Glutamatergic neuron (in vitro differentiated cells): Measurements from ENCODE around the gene STK39. TPM values are rescaled to one million over a fixed set of nuclear protein-coding genes. Genes with fewer than 3 reads are reported as not detected.
"Not testable (repeated sequence)": the region's sequence is repeated elsewhere in the genome, so short reads cannot be mapped to it uniquely, and the experiment has no call there.

ENCODE experiments used
- DNase-seq: peaks from one replicate; pipeline ENCODE4 v3.0.0; 2022
- H3K27ac Mint-ChIP-seq: one replicate; pipeline ENCODE4 v1.8.0; 2020; ENCODE audit warnings: mild to moderate bottlenecking, mixed read lengths, inconsistent platforms; ENCODE audit not compliant: unreplicated experiment
- H3K27me3 Mint-ChIP-seq: one replicate; pipeline ENCODE4 v1.8.0; 2020; ENCODE audit warnings: mild to moderate bottlenecking, moderate library complexity, mixed read lengths, inconsistent platforms; ENCODE audit not compliant: unreplicated experiment
- H3K36me3 Mint-ChIP-seq: one replicate; pipeline ENCODE4 v1.8.0; 2020; ENCODE audit warnings: mild to moderate bottlenecking, mixed read lengths, inconsistent platforms; ENCODE audit not compliant: unreplicated experiment
- H3K4me1 Mint-ChIP-seq: one replicate; pipeline ENCODE4 v1.8.0; 2020; ENCODE audit warnings: mild to moderate bottlenecking, low read depth, mixed read lengths, inconsistent platforms; ENCODE audit not compliant: unreplicated experiment
- H3K4me3 Mint-ChIP-seq: one replicate; pipeline ENCODE4 v1.8.0; 2020; ENCODE audit warnings: mild to moderate bottlenecking, mixed read lengths, inconsistent platforms; ENCODE audit not compliant: unreplicated experiment
- H3K9me3 Mint-ChIP-seq: one replicate; pipeline ENCODE4 v1.8.0; 2020; ENCODE audit warnings: mild to moderate bottlenecking, moderate library complexity, mixed read lengths, inconsistent platforms; ENCODE audit not compliant: unreplicated experiment
- total RNA-seq: library from RNA; stranded (reverse); fragmentation: NEBNext Ultra II Directional; extraction: Animal tissue kit (Norgen Biotek cat#: 25700); gene quantifications from one replicate; pipeline ENCODE4 v1.2.1, GENCODE V29; 2021; ENCODE audit not compliant: unreplicated experiment
- TF ChIP-seq, protein P1 (sequence below): fragments of 200-600 bp; sonication (generic); IDR thresholded peaks from one replicate; pipeline ENCODE4 v1.5.0; 2021; ENCODE audit not compliant: partially characterized antibody, unreplicated experiment

Gene STK39
- total RNA-seq, 1 donor from 2014 or later, result 35.9 TPM

DNA sequence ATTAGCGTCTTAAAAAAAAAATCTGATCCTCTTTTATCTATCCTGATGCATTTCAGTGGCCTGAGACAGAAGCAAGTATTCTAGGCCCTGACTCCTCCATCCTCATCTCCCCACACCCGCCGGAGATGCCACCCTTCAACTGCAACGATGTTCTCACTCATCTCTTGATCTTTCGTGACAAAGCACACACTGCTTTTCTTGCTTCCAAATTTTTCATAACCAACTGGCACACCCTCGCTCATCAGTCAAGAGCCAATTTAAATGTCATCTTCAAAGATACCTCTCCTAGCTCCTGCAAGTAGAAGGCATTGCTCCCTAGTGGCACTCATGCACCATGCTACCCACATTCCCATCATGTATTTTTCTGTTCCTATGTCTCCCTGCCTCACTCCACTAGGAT lies 115.0 kb downstream of the STK39 start:
- DNase-seq, result no peak
- TF ChIP-seq, protein P1, sequence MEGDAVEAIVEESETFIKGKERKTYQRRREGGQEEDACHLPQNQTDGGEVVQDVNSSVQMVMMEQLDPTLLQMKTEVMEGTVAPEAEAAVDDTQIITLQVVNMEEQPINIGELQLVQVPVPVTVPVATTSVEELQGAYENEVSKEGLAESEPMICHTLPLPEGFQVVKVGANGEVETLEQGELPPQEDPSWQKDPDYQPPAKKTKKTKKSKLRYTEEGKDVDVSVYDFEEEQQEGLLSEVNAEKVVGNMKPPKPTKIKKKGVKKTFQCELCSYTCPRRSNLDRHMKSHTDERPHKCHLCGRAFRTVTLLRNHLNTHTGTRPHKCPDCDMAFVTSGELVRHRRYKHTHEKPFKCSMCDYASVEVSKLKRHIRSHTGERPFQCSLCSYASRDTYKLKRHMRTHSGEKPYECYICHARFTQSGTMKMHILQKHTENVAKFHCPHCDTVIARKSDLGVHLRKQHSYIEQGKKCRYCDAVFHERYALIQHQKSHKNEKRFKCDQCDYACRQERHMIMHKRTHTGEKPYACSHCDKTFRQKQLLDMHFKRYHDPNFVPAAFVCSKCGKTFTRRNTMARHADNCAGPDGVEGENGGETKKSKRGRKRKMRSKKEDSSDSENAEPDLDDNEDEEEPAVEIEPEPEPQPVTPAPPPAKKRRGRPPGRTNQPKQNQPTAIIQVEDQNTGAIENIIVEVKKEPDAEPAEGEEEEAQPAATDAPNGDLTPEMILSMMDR, result no peak
- Mint-ChIP-seq H3K27ac (no peak overlapping the region), H3K4me3 (no peak overlapping the region), H3K4me1 (peaks cover 20% of the 10 kb centered on the region), H3K27me3 (no peaks in the 10 kb centered on the region), H3K9me3 (peaks cover 2% of the 10 kb centered on the region), H3K36me3 (no peaks in the 10 kb centered on the region)

DNA sequence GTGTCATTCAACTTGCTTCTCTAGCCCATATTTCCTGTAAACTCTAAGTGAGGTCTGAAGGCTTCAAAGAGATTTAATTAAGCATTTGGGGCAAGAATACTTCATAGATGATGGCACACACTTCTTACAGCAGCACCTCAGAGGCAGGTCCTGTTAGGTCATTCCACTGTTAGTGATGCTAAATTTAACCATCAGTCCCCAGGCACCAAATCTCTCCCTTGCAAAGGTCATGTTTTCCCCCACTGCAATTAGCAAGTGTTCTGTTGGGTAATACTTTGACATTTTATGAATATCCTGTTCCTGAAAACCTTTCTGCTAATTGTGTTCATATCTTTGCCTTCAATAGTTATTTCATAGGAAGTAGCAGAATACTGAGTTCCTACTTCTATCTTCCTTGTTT lies 117.0 kb downstream of the STK39 start:
- H3K27me3 Mint-ChIP-seq, result no peaks in the 10 kb centered on the region
- no peak overlapping the region for H3K27ac Mint-ChIP-seq
- TF ChIP-seq, protein P1, result no peak
- peaks cover 2% of the 10 kb centered on the region for H3K9me3 Mint-ChIP-seq
- DNase-seq, result no peak
- H3K4me1 Mint-ChIP-seq, result peaks cover 20% of the 10 kb centered on the region
- H3K4me3 Mint-ChIP-seq, result no peak overlapping the region
- H3K36me3 Mint-ChIP-seq, result no peaks in the 10 kb centered on the region

DNA sequence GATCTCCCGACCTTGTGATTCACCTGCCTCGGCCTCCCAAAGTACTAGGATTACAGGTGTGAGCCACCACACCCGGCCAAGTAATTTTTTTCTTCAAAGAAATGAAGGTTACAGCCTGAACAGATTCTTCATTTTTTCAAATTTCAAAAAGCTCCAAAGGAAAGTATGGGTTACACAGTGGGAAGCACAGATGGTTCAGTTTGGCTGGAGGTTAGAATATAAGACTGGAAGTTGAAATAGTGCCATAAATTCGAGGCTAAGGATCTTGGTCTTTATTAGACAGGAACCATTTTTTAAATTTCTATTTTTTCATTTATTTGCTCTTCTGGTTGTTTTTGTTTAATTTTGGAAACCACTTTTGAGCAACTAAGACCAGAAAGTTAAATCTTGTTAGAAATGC lies 120.0 kb downstream of the STK39 start:
- DNase-seq, result no peak
- H3K9me3 Mint-ChIP-seq, result peaks cover 2% of the 10 kb centered on the region
- no peak overlapping the region for H3K4me3 Mint-ChIP-seq
- TF ChIP-seq, protein P1, result no peak
- no peak overlapping the region for H3K27ac Mint-ChIP-seq
- no peaks in the 10 kb centered on the region for H3K36me3 Mint-ChIP-seq
- H3K4me1 Mint-ChIP-seq, result peaks cover 20% of the 10 kb centered on the region
- H3K27me3 Mint-ChIP-seq, result no peaks in the 10 kb centered on the region

DNA sequence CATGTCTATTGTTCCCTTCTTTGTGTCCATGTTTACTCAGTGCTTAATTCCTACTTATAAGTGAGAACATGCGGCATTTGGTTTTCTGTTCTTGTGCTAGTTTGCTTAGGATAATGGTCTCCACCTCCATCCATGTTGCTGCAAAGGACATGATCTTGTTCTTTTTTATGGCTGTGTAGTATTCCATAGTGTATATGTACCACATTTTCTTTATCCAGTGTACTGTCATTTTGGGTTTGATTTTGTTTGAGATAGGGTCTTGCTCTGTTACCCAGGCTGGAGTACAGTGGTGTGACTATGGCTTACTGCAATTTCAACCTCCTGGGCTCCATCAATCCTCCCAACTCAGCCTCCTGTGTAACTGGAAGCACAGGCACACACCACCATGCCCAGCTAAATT lies 125.2 kb downstream of the STK39 start:
- H3K4me1 Mint-ChIP-seq, H3K4me3 Mint-ChIP-seq, H3K27me3 Mint-ChIP-seq, H3K9me3 Mint-ChIP-seq, H3K36me3 Mint-ChIP-seq, H3K27ac Mint-ChIP-seq, DNase-seq: not testable (repeated sequence)

DNA sequence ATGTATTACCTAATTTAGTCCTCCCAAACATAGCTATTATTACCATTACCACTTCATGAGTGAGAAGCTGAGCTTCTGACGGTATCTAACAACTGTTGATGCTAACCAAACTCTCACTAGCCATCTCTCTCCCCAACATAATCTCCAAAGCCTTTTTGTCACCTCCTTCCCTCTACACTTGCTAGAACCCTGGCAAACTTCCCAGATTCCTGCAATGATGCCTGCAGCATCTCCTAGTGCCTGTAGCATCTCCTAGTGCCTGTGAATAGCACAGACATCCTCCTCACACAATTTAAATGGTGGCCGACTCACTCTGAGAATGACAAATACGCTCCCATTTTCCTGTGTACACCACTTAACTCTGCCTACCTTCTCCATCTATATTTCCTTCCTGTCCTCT lies 126.7 kb downstream of the STK39 start:
- Mint-ChIP-seq H3K27ac (no peak overlapping the region), H3K9me3 (no peaks in the 10 kb centered on the region), H3K36me3 (no peaks in the 10 kb centered on the region), H3K4me3 (no peak overlapping the region), H3K4me1 (no peaks in the 10 kb centered on the region), H3K27me3 (no peaks in the 10 kb centered on the region)
- DNase-seq, result no peak
- TF ChIP-seq, protein P1, result no peak

DNA sequence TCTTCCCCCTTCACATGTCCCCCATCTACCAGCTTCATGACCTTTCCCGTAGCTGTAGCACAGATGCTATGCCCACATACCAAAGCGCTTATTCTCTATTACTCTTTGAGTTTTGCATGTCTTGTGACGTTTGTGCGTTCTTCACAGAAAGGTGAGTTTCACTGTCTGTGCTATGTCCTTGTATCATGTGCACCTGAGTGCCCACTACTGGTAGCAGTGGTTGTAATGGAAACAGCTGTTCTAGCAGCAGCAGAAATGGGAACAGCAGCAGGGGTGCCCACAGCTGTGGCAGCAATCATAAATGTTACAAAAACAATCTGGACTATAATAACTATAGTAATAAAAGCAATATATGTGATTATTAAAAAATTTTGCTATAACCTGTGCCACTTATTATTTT lies 127.1 kb downstream of the STK39 start:
- TF ChIP-seq, protein P1, result no peak
- H3K27ac Mint-ChIP-seq, result no peak overlapping the region
- no peak overlapping the region for H3K4me3 Mint-ChIP-seq
- H3K4me1 Mint-ChIP-seq, result no peaks in the 10 kb centered on the region
- no peaks in the 10 kb centered on the region for H3K9me3 Mint-ChIP-seq
- H3K36me3 Mint-ChIP-seq, result no peaks in the 10 kb centered on the region
- no peaks in the 10 kb centered on the region for H3K27me3 Mint-ChIP-seq
- no peak for DNase-seq
